HepG2 (cell line): Measurements from ENCODE around the gene ZNF384. TPM values are rescaled to one million over a fixed set of nuclear protein-coding genes. Genes with fewer than 3 reads are reported as not detected.

ENCODE experiments used
- ATAC-seq: fragments of 200-7000 bp; cut with Tn5 transposase; 3 replicates; pipeline ENCODE4 v1.9.1; 2020; ENCODE audit warnings: mild to moderate bottlenecking, moderate library complexity
- BruUV-seq: library from RNA; stranded (reverse); fragments of 400-500 nt; replicated peaks from 2 replicates; lab custom pipeline; 2021; lab: Mats Ljungman, UMichigan
- CTCF ChIA-PET: fragments of 300-600 bp; formaldehyde crosslinking; extraction: SDS; loops from one replicate; lab custom pipeline; 2021; ENCODE audit warnings: low total read pairs, inconsistent platforms, low intra/inter-chr PET ratio; lab: Yijun Ruan, JAX
- POLR2A ChIA-PET: fragments of 350-600 bp; sonication (Branson Sonifier 250); formaldehyde crosslinking; loops from one replicate; lab custom pipeline; 2020; ENCODE audit warnings: antibody characterized with exemption, inconsistent platforms; lab: Yijun Ruan, JAX
- DNase-seq: peaks from one replicate; pipeline ENCODE4 v3.0.0-alpha.2; 2015; ENCODE audit warnings: low spot score
- FAIRE-seq: peaks from 3 replicates; lab custom pipeline; 2011; peaks lifted over from hg19 to GRCh38; lab: Jason Lieb, UNC
- H2AFZ ChIP-seq: one replicate; pipeline ENCODE4 v1.6.1; 2011; ENCODE audit warnings: low read length, inconsistent platforms
- H3K27ac ChIP-seq: fragments of 300-600 bp; 3 replicates; pipeline ENCODE4 v1.8.0; 2011; ENCODE audit warnings: mixed run types, mild to moderate bottlenecking, mixed read lengths, low read length, inconsistent platforms; ENCODE audit not compliant: insufficient read depth; ENCODE audit errors: extremely low read length
- H3K27me3 ChIP-seq, 2 experiments: fragments of 200-600 bp in 1 of 2; 2 replicates in 1 of 2; 3 replicates in 1 of 2; pipeline versions ENCODE4 v1.6.0 to v1.8.0; 2011; ENCODE audit warnings: low read length in 2 of 2, mild to moderate bottlenecking in 2 of 2, moderate library complexity in 2 of 2, inconsistent platforms in 1 of 2; ENCODE audit not compliant: insufficient read depth in 2 of 2, control insufficient read depth in 1 of 2
- H3K36me3 ChIP-seq, 2 experiments: fragments of 200-600 bp in 1 of 2; replicated peaks in 1 of 2; 2 replicates in 1 of 2; 3 replicates in 1 of 2; pipeline versions ENCODE4 v1.5.1 to v1.8.0; 2011; ENCODE audit warnings: low read length in 2 of 2, inconsistent platforms in 1 of 2; ENCODE audit not compliant: insufficient read depth in 2 of 2, control insufficient read depth in 1 of 2
- H3K4me1 ChIP-seq: 2 replicates; pipeline ENCODE4 v1.5.1; 2012; ENCODE audit warnings: low read length, inconsistent platforms; ENCODE audit not compliant: insufficient read depth
- H3K4me2 ChIP-seq: 2 replicates; pipeline ENCODE4 v1.6.0; 2011; ENCODE audit warnings: low read depth, low read length, inconsistent platforms
- H3K4me3 ChIP-seq, 3 experiments: fragments of 200-600 bp in 1 of 3; sonication (generic), shearing (Covaris generic) in 1 of 3; replicated peaks in 1 of 3; 2 replicates each; pipeline ENCODE4 v1.5.1; 2011 to 2016; ENCODE audit warnings: low read length in 3 of 3, inconsistent platforms in 2 of 3, low read depth in 2 of 3, mild to moderate bottlenecking in 2 of 3, control low read depth in 1 of 3, mixed read lengths in 1 of 3; ENCODE audit not compliant: insufficient read depth in 1 of 3
- H3K79me2 ChIP-seq: one replicate; pipeline ENCODE4 v1.6.1; 2011; ENCODE audit warnings: low read length, inconsistent platforms; ENCODE audit not compliant: insufficient read depth
- H3K9ac ChIP-seq: 2 replicates; pipeline ENCODE4 v1.6.0; 2011; ENCODE audit warnings: mild to moderate bottlenecking, low read depth, low read length, inconsistent platforms; ENCODE audit not compliant: insufficient read depth
- H3K9me3 ChIP-seq: 2 replicates; pipeline ENCODE4 v1.5.1; 2012; ENCODE audit warnings: mild to moderate bottlenecking, low read length
- H4K20me1 ChIP-seq: 2 replicates; pipeline ENCODE4 v1.6.0; 2011; ENCODE audit warnings: inconsistent platforms, mild to moderate bottlenecking, low read length, moderate library complexity; ENCODE audit not compliant: insufficient read depth
- HINFP ChIP-seq: sonication (generic); formaldehyde crosslinking; IDR thresholded peaks from 2 replicates; pipeline ENCODE4 v1.4.0; 2020; ENCODE audit warnings: low read depth, mild to moderate bottlenecking, missing genetic modification reagents
- HOXA3 ChIP-seq: sonication (generic); formaldehyde crosslinking; IDR thresholded peaks from 2 replicates; pipeline ENCODE4 v1.5.0; 2020; ENCODE audit warnings: missing genetic modification reagents
- KLF11 ChIP-seq: IDR thresholded peaks from 2 replicates; pipeline ENCODE4 v1.6.1; 2016; ENCODE audit warnings: missing compliant biosample characterization
- MED1 ChIP-seq: sonication (generic); formaldehyde crosslinking; IDR thresholded peaks from 2 replicates; pipeline ENCODE4 v1.4.0; 2020; ENCODE audit warnings: missing genetic modification reagents
- PATZ1 ChIP-seq: sonication (generic); formaldehyde crosslinking; IDR thresholded peaks from 2 replicates; pipeline ENCODE4 v1.4.0; 2020; ENCODE audit warnings: missing genetic modification reagents
- SALL1 ChIP-seq: sonication (generic); formaldehyde crosslinking; IDR thresholded peaks from 2 replicates; pipeline ENCODE4 v1.8.0; 2022; ENCODE audit warnings: mild to moderate bottlenecking, missing genetic modification reagents
- SAP130 ChIP-seq: IDR thresholded peaks from 2 replicates; pipeline ENCODE4 v1.6.1; 2016; ENCODE audit warnings: low read depth
- SP5 ChIP-seq: IDR thresholded peaks from 2 replicates; pipeline ENCODE4 v1.6.1; 2016; ENCODE audit warnings: low read depth, borderline replicate concordance
- ZBTB34 ChIP-seq: sonication (generic); formaldehyde crosslinking; IDR thresholded peaks from 2 replicates; pipeline ENCODE4 v1.8.0; 2022; ENCODE audit warnings: mild to moderate bottlenecking, missing genetic modification reagents
- ZHX2 ChIP-seq, 2 experiments: sonication (generic) in 1 of 2; formaldehyde crosslinking in 1 of 2; IDR thresholded peaks; 2 replicates each; pipeline versions ENCODE4 v1.6.1 to v1.9.0; 2014 to 2022; ENCODE audit warnings: antibody characterized with exemption in 1 of 2, borderline replicate concordance in 1 of 2, inconsistent platforms in 1 of 2, low read depth in 1 of 2, missing genetic modification reagents in 1 of 2
- ZNF143 ChIP-seq: sonication (generic); formaldehyde crosslinking; IDR thresholded peaks from 2 replicates; pipeline ENCODE4 v1.4.0; 2020; ENCODE audit warnings: missing genetic modification reagents
- ZNF530 ChIP-seq: sonication (generic); formaldehyde crosslinking; IDR thresholded peaks from 2 replicates; pipeline ENCODE4 v1.5.0; 2020; ENCODE audit warnings: low read depth, mild to moderate bottlenecking, missing genetic modification reagents
- ZNF576 ChIP-seq: sonication (generic); formaldehyde crosslinking; IDR thresholded peaks from 2 replicates; pipeline ENCODE4 v1.4.0; 2020; ENCODE audit warnings: mild to moderate bottlenecking, missing genetic modification reagents
- WGBS: methylation state at CpG from one replicate; pipeline ENCODE4 v1.1.6; 2017; ENCODE audit warnings: low lambda C conversion rate; 5-methylcytosine and 5-hydroxymethylcytosine counted together
- in situ Hi-C: cut with HindIII; loops from 2 replicates; pipeline ENCODE4 v1.10.0; 2017; ENCODE audit warnings: low pct_unique_long_range_greater_than_20kb; ENCODE audit not compliant: extremely low pct_ligation_motif_present
- intact Hi-C: fragments of 100-400 bp; cut with micrococcal nuclease; formaldehyde crosslinking; loops from one replicate; pipeline ENCODE4 v1.10.0; 2022; ENCODE audit not compliant: unreplicated experiment
- polyA plus RNA-seq, 8 experiments: library from polyadenylated mRNA; depleted of rRNA in 3 of 8; stranded (reverse) in 7 of 8; unstranded in 1 of 8; fragments of >200 nt; fragmentation: Illumina TruSeq in 4 of 8; extraction: Trizol in 4 of 8; gene quantifications; 2 replicates each; pipeline versions ENCODE4 v1.2.1 to v1.2.3, GENCODE V29; 2011 to 2016; ENCODE audit warnings: low read depth in 4 of 8, missing spikeins in 1 of 8, mixed read lengths in 1 of 8; ENCODE audit not compliant: insufficient read depth in 1 of 8
- total RNA-seq, 5 experiments: library from RNA; depleted of rRNA; stranded (reverse); fragments of >200 nt; fragmentation: Illumina TruSeq; extraction: Trizol; gene quantifications; 2 replicates each; pipeline ENCODE4 v1.2.3, GENCODE V29; 2016; ENCODE audit warnings: low read depth in 1 of 5

The ZNF384 gene
- total and polyA plus RNA-seq, 2 of the 13 experiments (the other 11 are each of a cell fraction or from before 2014, with no cell fraction given) = 23.6 to 55.3 TPM

- in situ Hi-C loops (no loop called here), intact Hi-C loops (no loop called here)
- ChIA-PET POLR2A (no interaction called here), CTCF (no interaction called here)
- peak; percentile 68 for ATAC-seq
- H3K79me2 ChIP-seq = no peaks in the 10 kb centered on the region
- H3K9ac ChIP-seq = no peak overlapping the region
- no peak for DNase-seq
- H3K4me1 ChIP-seq = peaks cover 38% of the 10 kb centered on the region
- no peak overlapping the region; a peak in 1 of 6 replicates for H3K4me3 ChIP-seq
- peak overlapping the region; percentile 47 for H3K4me2 ChIP-seq
- H3K36me3 ChIP-seq = no peaks in the 10 kb centered on the region
- WGBS = 35% methylated on average over 8 of the region's 8 CpGs
- no peak for FAIRE-seq
- no TSS peak for BruUV-seq
- no peaks in the 10 kb centered on the region for H4K20me1 ChIP-seq
- no peak overlapping the region for H2AFZ ChIP-seq
- H3K27me3 ChIP-seq = no peaks in the 10 kb centered on the region
- H3K9me3 ChIP-seq = no peaks in the 10 kb centered on the region
- no peak overlapping the region for H3K27ac ChIP-seq
- peak; percentile 72 for TF ChIP-seq SP5 (CRISPR knock-in tag)
- no peak for TF ChIP-seq ZHX2 (IDR thresholded peaks at IDR 0.05; ENCODE audit: low read depth)
- TF ChIP-seq ZHX2 (CRISPR knock-in tag; IDR thresholded peaks at IDR 0.05; ENCODE audit: borderline replicate concordance) = no peak
- no peak for TF ChIP-seq MED1 (CRISPR knock-in tag)
- peak; percentile 35; the same call in 1 of the 2 replicates for TF ChIP-seq SALL1
- TF ChIP-seq ZBTB34 (CRISPR knock-in tag) = no peak
- TF ChIP-seq PATZ1 (CRISPR knock-in tag) = peak; percentile 93
- no peak for TF ChIP-seq ZNF576 (CRISPR knock-in tag)
- TF ChIP-seq HINFP = no peak
- no peak for TF ChIP-seq ZNF530 (CRISPR knock-in tag)
- no peak for TF ChIP-seq ZNF143
- peak; percentile 19; the same call in 1 of the 2 replicates for TF ChIP-seq HOXA3 (CRISPR knock-in tag)
- TF ChIP-seq KLF11 (CRISPR knock-in tag) = no peak
- peak; percentile 28; the same call in 1 of the 2 replicates for TF ChIP-seq SAP130 (CRISPR knock-in tag)
Measured at GRCh38 chr12:6626654-6627283, 62.4 kb downstream of the ZNF384 start.
